NCI-H146 treated with DMSO at 0.1 percent for 48 hours (cell line): ENCODE data around the gene MICAL2.

Source experiments
- DNase-seq: peaks from one replicate; lab custom pipeline; 2025; ENCODE audit not compliant: unreplicated experiment; lab: John Stamatoyannopoulos, UW

The MICAL2 gene

GRCh38 chr11:12094872-12095800 is 15.3 kb upstream of the MICAL2 start:
- DNase-seq = no peak

GRCh38 chr11:12097219-12097618 is 13.2 kb upstream of the MICAL2 start:
- DNase-seq = no peak

GRCh38 chr11:12098601-12099000 is 11.8 kb upstream of the MICAL2 start:
- DNase-seq = no peak

GRCh38 chr11:12099132-12099873 is 11.1 kb upstream of the MICAL2 start:
- no peak for DNase-seq

GRCh38 chr11:12100429-12100828 is 10.0 kb upstream of the MICAL2 start:
- no peak for DNase-seq

- no peak for DNase-seq
Observed at GRCh38 chr11:12100841-12101242, 9.5 kb upstream of the MICAL2 start.

GRCh38 chr11:12101318-12101717 is 9.1 kb upstream of the MICAL2 start:
- DNase-seq = no peak

- DNase-seq = peak; percentile 18
Observed at GRCh38 chr11:12102588-12103410, 7.6 kb upstream of the MICAL2 start.

GRCh38 chr11:12103411-12104225 is 6.8 kb upstream of the MICAL2 start:
- no peak for DNase-seq

GRCh38 chr11:12105471-12105870 is 4.9 kb upstream of the MICAL2 start:
- DNase-seq = no peak

GRCh38 chr11:12106101-12106500 is 4.3 kb upstream of the MICAL2 start:
- DNase-seq = no peak

- DNase-seq = no peak
Observed at GRCh38 chr11:12106501-12106900, 3.9 kb upstream of the MICAL2 start.

- DNase-seq = no peak
Observed at GRCh38 chr11:12108875-12109453, 1.4 kb upstream of the MICAL2 start.

GRCh38 chr11:12109591-12110196 is 696 bp upstream of the MICAL2 start:
- DNase-seq = no peak

- peak; percentile 41 for DNase-seq
Observed at GRCh38 chr11:12110714-12111548, 541 bp downstream of the MICAL2 start.

- no peak for DNase-seq
Observed at GRCh38 chr11:12111549-12112520, 1.4 kb downstream of the MICAL2 start.

- DNase-seq = no peak
Observed at GRCh38 chr11:12112750-12113149, 2.4 kb downstream of the MICAL2 start.

GRCh38 chr11:12113294-12113693 is 2.9 kb downstream of the MICAL2 start:
- no peak for DNase-seq
